ENCODE measurements around the gene APP.
"Not testable (repeated sequence)": the region's sequence is repeated elsewhere in the genome, so short reads cannot be mapped to it uniquely, and the experiment has no call there.

APP gene

DNA sequence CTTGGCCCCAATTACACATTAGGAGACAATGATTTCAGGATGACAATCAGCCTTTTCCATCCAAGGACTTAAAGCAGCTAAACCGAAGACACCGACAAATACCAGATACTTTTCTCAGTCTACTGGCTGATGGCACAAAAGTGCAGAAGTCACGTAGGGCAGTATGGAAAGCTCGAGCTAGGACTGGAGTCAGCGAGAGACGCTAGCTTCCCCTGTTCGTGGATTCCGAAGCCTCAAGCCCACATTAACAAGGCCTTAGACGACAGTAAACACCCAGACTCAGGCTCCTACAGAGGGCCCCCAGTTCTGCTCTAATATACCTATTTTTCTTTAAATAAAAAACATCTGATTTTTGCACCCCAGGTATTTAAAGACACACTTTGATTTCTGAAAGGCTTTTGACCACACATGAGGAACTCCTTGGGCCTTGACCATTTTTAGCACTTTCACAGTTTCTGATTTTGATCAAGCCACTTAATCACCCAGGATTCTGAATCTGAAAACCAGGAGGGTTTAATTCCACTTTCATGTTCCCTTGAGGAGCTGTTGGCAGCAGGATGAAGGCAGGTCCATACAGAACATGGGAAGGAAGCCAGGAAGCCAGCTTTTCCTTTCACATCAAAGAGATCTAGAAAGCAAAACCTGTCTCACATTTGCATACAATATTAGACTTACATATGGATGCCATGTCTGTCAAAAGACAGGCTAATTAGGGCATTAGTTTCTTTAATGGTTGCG is 231.7 kb downstream of the APP start:
- DNase-seq (ENCODE audit: low read depth) = no peak

DNA sequence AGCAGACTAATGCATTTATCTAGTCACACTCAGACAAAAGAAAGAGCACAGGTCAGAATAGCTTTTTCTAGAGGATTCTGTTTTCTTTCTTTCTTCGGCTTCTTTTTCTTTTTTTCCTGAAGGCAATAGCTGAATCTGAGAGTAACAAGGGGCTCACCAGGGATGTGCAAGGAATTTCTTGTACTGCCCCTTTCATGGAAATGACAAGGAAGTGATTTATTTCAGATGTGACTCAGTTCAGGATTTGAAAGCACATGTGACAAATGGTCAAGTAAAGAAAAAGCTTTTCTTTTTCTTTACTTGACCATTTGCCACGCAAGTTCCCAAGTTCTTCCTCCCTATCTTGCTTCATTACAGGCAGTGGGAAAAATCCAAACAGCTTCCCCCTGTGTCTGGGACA is 233.8 kb downstream of the APP start:
- DNase-seq (ENCODE audit: low read depth) = no peak

DNA sequence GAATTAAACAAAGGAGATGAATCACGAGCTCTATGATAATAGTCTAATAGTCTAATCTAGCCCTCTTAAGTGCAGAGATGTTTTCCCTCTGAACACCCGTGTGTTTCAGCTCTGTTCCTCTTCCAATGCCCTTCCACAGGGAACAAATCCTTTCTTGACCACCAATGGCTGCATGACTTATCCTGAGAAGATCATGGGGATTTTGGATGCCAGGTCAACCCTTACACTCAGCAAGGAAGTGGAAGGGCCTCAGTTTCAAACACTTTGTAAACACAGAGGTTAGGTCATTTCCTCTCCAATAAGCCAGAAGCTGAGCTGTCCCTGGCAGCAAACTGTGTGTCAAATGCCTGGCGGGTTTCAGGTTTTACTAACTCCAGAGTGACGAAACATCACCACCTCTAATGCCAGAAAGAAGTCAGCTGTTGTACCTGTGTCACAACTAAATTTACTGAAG is 235.8 kb downstream of the APP start:
- peak; percentile 81 for DNase-seq (ENCODE audit: low read depth)

DNA sequence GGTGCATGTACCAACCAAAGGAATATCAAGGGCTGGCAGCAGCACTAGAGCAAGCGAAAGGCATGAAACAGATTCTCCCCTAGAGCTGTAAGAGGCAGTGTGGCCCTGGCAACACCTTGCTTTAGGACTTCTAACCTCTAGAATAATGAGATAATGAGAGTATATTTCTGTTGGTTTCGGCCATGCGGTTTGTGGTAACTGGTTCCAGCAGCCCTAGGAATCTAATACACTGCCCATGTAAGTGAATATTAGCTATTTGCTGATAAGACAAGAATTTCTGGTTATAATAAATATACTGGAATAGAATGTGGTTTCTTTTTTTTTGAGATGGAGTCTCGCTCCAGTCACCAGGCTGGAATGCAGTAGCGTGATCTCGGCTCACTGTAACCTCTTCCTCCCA is 236.4 kb downstream of the APP start:
- peak; percentile 61 for DNase-seq (ENCODE audit: low read depth)

DNA sequence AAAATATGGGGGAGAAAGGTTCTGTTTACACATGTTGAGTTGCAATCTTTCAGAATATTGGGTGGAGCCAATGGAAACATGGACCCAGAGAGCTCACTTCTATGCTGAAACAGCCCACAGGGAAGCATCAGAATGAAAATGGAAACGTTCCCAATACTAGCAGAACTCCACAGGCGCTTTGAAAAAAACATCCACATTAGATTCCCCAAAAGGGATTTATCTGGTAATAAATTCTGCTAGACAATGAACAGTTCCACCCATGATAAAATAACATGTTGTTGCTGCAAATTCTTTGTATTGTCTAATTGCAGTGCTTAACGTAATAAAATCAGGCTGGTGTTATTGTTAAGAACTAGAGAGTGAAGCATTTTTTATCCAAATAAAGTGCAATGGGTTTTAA is 238.8 kb downstream of the APP start:
- DNase-seq (ENCODE audit: low read depth) = no peak

DNA sequence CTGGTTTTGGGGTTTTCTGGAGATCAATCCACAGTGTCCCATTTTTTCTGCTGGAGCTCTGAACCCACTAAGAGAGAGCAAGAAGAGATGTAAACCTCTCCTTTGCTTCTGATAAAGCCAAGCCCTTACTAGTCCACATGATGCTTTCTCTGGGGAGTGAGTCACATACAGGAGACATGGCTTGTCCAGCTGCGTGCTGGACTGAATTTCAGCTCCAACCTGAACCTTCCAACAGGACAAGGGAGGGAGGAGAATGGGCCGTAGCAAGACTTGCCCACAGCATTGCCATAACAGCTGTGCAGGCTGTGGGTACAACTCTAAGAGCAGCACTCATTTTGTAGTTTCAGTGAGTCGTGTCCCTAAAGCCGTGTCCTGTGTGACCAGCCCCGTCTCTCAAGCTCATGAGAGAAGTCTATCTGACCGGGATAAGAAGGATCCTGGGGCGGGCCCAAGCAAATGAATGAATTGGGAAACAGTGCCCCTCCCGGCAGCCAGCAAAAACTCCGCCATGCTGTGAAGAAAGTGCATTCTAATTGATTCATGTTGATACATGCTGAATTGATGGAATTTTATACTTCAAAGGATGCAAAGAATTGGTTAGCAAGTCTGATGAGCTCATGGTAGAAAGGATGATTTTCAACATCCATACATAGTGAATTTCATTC is 240.6 kb downstream of the APP start:
- no peak for DNase-seq (ENCODE audit: low read depth)

DNA sequence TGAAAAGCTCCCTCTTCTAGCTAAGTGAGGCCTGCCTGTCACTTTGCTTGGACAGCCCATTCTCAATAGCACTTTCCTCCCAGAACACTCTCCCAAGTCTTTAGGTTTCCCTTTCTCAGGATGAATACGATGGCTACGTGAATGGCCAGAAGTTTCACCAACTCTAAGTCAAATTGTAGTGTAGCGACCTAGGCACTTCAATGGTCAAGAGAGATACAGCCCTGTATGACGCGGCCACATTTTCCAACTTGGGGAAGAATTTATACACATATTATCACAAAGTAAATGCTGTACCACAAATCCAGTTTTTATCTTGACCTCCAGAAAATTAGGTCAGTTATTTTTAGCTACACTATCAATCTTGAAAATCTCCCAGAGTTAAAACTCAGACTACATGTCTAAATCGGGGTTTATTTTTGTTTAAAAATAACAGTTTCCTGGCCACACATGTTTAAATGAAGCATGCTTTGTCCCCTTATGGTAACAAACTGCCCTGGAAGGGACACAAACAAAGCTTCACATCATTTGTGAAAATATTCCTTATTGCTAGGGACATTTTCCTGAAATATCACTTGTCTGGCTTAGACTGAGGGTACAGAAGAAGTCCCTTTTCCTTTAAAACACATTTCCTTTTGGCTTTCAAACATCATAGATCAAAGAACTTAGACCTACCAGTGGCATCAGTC is 243.2 kb downstream of the APP start:
- no peak for DNase-seq (ENCODE audit: low read depth)

DNA sequence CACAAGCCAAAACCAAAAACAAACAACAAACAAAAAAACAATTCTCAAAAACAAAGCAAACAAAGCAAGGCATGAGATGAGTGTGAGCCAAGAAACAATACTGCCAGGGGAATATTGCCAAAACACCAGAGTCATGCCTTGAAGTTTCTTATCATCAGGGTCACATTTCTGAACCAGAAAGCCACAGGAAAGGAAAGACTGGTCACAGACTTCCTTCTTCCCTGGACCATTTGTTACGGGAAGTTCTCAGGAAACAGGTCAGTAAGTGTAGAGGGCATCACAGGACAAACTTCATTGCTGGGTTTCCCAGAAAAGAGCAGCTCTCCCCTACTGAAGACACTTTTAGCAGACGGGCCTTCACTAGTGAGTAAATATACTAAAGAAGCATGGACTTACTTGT is 244.6 kb downstream of the APP start:
- DNase-seq (ENCODE audit: low read depth) = no peak

DNA sequence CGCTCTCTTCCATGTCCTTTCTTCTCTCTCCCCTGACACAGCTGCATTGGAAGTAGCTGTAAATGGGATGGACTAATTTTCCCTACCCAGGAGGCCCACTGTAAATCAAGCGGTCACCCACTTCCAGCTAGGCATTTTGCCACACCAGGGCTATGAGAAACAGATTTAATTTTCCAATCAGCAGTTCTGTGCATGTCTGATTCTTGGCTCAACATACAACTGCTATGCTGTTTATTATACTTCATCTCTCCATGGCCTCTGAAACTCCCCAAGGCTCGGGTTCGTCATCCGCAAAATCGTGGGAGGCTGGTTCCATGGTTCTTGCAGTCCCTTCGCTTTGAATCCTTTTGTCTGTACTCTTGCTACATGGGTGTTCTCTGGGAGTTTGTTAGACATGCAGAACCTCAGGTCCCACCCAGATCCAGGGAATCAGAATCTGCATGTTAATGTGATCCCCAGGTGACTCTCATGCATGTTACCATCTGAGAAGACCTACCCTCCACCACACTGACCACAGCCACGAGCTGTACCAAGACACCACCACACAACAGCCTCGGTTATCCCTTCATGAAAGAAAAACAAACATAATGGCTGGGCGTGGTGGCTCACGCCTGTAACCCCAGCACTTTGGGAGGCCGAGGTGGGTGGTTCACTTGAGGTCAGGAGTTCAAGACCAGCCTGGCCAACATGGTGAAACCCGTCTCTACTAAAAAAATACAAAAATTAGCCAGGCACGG is 245.3 kb downstream of the APP start:
- DNase-seq (ENCODE audit: low read depth) = no peak

DNA sequence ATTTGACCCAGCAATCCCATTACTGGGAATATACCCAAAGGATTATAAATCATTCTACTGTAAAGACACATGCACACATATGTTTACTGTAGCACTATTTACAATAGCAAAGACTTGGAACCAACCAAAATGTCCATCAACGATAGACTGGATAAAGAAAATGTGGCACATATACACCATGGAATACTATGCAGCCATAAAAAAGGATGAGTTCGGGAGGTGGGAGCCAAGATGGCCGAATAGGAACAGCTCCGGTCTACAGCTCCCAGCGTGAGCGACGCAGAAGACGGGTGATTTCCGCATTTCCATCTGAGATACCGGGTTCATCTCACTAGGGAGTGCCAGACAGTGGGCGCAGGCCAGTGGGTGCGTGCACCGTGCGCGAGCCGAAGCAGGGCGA is 252.4 kb downstream of the APP start:
- DNase-seq (ENCODE audit: low read depth) = not testable (repeated sequence)

DNA sequence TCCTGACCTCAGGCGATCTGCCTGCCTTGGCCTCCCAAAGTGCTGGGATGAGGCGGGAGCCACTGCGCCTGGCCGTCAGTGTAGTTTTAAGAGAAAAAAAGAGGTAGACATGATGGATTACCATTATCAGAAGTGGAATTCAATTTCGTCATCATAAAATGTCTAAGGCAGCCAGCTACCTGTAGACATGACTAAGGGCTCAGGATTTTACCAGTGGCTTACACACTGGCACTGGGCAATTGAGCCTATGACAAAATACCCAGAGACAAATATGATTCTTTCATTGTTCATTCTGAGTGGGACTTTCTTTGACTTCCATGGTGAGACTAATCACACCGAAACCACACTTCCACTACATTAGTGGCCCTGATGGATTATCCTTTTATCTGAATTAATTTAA is 254.3 kb downstream of the APP start:
- no peak for DNase-seq (ENCODE audit: low read depth)

DNA sequence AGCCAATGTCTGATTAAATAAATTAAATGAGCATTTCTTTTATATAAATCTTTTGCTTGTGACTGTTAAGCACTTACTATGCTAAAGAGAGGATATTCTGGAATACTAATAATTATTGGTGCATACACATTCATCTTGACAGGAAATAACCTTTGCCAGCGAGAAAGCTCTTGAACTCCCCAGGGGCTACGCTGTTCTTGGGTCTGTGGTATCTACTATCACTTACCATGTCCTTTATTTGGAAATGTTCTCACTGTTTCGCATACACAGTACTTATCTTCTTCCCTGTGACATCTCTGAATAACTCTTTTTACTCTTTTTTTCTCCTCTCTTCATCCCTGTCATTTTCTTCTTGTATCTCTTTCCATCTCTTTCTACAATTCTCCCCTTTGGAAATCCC is 257.1 kb downstream of the APP start:
- no peak for DNase-seq (ENCODE audit: low read depth)

DNA sequence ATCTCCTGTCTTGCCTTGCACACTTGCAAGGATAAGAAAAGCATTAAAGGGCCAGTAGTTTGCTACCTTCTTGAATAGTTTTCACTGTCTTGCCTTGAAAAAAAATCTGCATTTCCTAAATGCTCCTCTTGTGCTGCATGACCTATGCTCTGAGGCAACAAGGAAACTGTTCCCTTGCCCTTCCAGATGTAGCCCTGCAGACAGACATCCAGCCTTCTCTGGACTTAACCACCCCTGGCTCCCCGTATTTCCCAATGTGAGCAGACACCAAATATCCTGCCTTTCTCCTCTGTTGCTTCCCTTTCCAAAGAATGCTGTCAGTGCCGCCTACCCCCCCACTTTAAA is 258.2 kb downstream of the APP start:
- DNase-seq (ENCODE audit: low read depth) = no peak

DNA sequence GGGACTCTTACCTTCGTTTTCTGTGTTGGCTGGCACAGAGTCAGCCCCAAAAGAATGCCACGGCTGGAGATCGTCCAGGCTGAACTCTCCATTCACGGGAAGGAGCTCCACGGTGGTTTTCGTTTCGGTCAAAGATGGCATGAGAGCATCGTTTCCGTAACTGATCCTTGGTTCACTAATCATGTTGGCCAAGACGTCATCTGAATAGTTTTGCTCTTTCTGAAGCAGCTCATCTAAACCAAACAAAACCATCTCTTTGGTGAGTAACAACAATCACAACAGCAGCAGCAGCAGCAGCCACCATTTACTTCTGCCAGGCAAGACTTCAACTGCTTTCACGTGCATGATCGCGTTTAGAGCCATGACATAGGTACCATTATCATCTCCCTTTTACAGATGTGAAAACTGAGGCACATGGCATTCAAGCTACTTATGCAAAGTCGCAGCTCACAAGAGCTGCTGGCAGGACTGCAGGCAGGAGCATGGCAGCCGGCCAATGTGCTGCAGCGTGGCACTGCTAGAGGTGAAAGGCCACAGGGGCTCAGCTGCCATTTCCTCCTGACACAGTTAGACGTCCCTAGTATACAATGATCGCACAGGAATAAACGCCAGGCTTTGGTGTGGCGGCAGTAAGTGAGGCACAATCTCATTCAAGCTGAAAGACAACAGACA is 258.7 kb downstream of the APP start:
- no peak for DNase-seq (ENCODE audit: low read depth)

DNA sequence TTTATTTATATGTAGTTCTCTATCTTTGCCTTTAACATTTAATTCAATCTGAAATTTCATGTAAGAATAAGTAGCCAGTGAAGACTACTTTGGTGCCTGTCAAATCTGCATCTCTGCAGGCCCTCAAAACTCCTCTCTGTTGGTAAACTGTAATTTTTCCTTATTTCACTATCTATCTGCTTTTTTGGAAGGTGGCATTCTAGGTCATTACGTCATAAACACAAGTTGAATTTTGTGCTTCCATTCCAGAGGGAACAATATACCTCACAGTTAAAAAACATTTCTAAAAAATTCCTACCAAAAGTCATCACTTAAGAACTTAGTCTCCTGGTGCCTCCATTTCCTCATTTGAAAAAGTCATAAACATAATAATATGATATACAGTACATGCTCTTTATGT is 259.8 kb downstream of the APP start:
- DNase-seq (ENCODE audit: low read depth) = no peak

DNA sequence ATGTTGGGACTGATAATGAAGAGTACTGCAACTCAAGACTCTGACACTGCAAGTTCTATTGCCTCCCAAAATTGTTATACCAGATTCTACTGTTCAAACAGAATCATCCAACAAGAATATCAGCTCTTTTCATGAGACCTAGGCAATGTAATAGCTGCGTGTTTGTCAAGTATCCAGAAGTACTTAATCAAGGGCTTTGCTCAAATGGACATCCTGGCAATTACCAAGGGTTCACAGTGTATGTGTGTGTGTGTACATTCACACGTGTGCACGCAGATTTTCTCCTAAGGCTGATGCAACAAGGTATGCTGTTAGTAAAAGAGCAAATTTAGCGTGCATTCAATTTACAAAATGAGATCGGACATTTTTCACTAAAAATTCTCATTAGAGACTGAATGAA is 261.2 kb downstream of the APP start:
- DNase-seq (ENCODE audit: low read depth) = no peak

DNA sequence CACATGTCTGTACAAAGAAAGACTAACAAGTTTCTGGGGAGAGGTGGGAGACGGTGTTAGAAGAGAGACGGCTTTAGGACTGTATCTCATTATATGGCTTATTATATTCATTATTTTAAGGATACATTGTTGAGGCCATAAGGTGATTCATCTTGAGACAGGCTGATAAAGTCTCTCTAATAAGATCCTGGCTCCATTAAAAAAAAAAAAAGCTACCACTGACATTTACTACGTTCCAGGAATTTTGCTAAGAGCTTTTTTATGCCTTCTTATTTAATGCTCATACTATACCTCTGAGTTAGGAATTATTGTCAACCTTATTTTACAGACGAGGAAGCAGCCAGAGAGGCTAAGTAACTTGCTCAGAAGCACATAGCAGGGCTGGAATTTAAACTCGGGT is 262.1 kb downstream of the APP start:
- DNase-seq (ENCODE audit: low read depth) = no peak

DNA sequence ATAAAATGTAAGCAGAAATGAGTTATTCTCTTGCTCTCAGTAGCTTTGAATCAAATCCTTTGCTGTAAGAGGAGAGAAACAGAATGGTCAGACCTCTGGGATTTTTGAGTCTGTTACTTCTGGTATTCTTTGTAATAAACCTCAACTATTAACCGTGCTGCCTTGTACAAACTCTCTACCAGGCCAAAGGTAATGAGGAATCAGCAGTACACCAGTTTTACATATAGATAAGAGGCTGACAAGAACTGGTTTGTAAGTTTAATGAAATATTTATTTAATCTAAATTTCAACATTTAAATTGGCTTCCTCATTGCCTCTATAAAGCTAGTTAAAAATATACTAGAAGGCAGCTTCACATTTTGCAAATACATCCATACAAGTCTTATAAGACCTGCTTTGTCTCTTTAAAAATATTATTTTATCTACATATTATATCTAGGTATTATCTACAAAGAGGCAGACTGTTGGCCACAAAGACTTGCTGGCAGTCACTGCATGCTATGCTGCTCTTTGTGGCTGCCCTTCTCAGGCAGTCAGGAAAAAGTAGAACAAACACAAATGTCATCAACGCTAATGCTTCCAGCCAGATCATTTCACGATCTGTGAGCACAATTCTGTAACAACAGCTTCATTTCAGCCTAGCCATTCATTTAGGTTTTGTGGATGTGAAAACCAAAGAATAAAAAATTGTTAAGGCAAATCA is 262.8 kb downstream of the APP start:
- DNase-seq (ENCODE audit: low read depth) = no peak

DNA sequence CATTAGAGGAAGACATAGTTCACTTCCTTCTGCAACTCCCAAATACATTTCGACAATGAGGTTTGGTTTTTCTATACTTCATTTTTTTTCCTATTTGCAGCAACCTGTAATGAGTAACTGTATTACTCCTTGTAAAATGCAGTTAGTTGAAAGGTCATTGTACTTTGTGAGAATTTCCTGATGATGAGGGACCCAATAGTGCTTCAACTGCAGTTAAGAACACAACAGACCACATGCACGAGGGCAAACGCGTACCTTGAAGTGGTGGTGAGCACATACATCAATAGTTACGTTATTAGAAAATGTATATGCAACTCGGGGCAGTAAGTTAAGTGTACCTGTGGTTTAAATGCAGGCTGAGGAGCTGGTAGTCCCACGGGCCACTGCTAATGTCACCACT is 264.0 kb downstream of the APP start:
- DNase-seq (ENCODE audit: low read depth) = no peak

DNA sequence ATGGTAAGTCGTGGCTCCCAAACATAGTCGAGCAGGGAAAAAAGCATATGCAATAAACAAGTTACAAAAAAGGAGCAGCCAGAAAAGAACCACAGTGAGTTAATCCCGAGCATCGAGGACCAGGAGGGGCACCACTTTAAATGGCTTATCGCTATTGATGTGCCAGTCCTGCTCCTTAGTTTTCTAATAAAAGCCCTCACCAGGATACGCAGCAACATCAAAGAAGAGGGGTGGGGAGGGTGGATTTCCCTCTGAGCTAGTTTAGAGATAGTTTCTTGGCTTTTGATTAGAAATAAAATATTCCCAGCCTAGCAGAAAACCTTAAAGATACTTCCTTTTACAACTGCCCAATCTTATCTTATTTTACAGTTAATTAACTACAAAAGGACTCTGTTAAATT is 265.4 kb downstream of the APP start:
- DNase-seq (ENCODE audit: low read depth) = no peak

DNA sequence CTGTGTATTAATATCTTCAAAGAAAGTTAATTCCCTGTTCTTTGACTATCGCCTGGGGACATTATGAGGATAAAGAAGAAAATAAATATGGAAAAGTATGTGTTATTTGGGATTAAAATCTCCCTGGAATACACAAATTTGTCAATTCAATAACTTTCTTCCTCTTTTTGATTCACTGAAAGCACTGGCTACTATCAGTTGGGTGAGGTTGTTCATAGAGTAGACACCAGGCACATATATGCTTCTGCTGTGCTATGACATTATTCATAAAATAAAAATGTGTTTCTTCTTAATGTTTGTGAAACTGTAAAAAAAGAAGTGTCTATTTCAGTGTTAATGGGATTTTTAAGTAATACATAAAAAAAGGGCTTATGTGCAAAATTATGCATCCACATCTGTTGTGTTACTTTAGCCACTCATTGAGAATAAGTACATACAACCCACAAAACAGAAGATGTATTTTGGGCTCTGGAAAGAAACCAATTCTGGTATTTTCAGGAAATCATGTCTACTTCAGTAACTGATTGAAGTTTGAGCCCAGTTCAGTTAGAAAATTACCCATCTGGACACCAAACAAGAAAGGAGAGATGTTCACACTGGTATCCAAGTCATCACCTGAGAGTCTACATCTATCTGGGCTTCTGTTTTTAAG is 266.4 kb downstream of the APP start:
- DNase-seq (ENCODE audit: low read depth) = no peak
